NCI-H146 treated with DMSO at 0.1 percent for 48 hours (cell line): ENCODE results near the gene GJD4.

Source experiments
- DNase-seq: peaks from one replicate; lab custom pipeline; 2025; ENCODE audit not compliant: unreplicated experiment; lab: John Stamatoyannopoulos, UW

GJD4 gene

GRCh38 chr10:35644050-35644950 is 39.2 kb downstream of the GJD4 start:
- DNase-seq = no peak

DNA sequence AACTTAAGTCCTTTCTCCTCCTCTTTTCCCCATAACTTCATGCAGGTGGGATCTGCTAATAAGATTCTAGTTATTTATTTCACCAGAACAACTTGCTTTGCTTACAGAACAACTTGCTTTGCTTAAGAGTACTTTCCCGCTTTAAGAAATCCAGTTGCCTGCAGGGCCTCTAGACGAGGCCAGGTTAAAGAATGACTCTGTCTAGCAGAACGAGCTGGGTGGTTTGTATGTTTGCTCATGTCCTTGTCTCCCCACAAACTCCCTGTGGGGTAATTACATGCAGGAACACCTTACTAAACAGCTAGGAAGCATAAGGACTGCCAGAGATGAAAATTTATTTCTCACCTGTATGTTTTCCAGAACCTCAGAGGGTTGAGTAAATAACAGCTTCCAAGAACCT is 45.8 kb downstream of the GJD4 start:
- no peak for DNase-seq

DNA sequence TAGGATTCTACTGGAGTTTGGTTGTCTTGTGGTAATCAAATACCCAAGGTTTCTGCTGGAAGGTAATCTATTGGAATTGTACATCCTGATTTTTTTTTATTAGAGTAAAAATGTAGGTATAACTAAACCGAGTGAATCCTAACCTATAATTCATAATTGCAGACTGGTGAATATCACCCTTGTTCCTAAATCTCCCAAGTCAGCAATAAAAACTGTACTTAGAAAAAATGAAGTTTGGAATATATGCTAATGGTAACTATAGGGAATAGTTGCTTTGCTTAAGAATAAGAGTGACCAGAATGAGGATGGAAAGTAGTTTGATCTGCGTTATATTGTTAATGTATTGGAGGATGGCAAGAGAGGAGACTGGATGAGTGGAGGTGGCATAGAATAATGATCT is 47.7 kb downstream of the GJD4 start:
- DNase-seq = no peak

DNA sequence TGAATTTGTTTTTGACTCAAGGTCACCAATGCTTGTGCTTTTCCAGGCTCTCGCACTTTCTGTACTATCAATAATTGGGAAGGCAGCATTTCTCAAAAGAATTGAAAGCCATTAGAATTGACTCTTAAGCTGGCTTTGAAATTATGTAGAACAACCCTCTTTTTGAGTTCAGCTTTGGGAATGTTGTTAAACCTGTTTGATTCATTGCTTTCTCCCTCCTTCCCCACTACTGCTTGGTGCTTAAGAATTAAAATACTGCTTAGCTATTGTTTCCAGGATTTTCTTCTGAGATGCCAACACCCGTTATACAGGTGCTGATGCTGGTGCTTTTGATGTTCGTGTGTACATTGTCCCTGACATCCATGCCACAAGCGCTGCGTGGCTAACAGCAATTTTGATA is 52.5 kb downstream of the GJD4 start:
- DNase-seq = no peak
